Endothelial cell of umbilical vein (primary cell): ENCODE measurements around the gene OCA2. TPM values are rescaled to one million over a fixed set of nuclear protein-coding genes. Genes with fewer than 3 reads are reported as not detected.

ENCODE experiments used
- BruUV-seq: library from RNA; stranded (reverse); fragments of 400-500 nt; replicated peaks from 2 replicates; lab custom pipeline; 2021; lab: Mats Ljungman, UMichigan
- CTCF ChIA-PET: fragments of 300-600, 350-600 bp; sonication (Branson Sonifier 250); formaldehyde crosslinking; loops from one replicate; lab custom pipeline; 2021; ENCODE audit warnings: antibody characterized with exemption, inconsistent platforms; lab: Charles Lee
- POLR2A ChIA-PET: fragments of 300-600, 350-600 bp; sonication (Branson Sonifier 250); formaldehyde crosslinking; loops from one replicate; lab custom pipeline; 2021; ENCODE audit warnings: antibody characterized with exemption, inconsistent platforms; lab: Charles Lee
- DNase-seq: peaks from one replicate; pipeline ENCODE4 v3.0.0-alpha.2; 2011; ENCODE audit warnings: low read depth, low spot score
- FAIRE-seq: peaks from 2 replicates; lab custom pipeline; 2011; peaks lifted over from hg19 to GRCh38; lab: Jason Lieb, UNC
- H2AFZ ChIP-seq: 2 replicates; pipeline ENCODE4 v1.6.0; 2012; ENCODE audit warnings: low read depth, low read length, control low read depth, inconsistent platforms
- H3K27ac ChIP-seq: 2 replicates; pipeline ENCODE4 v1.5.1; 2011; ENCODE audit warnings: low read depth, mild to moderate bottlenecking, control low read depth, low read length, moderate library complexity; ENCODE audit not compliant: insufficient read depth
- H3K27me3 ChIP-seq, 2 experiments: 2 replicates each; pipeline versions ENCODE4 v1.6.0 to v1.6.1; 2011; ENCODE audit warnings: low read length in 2 of 2, mixed read lengths in 1 of 2; ENCODE audit not compliant: control insufficient read depth in 2 of 2, insufficient read depth in 2 of 2
- H3K36me3 ChIP-seq, 2 experiments: 2 replicates in 1 of 2; 3 replicates in 1 of 2; pipeline ENCODE4 v1.5.1; 2011; ENCODE audit warnings: low read length in 2 of 2, mild to moderate bottlenecking in 1 of 2, moderate library complexity in 1 of 2; ENCODE audit not compliant: control insufficient read depth in 2 of 2, insufficient read depth in 2 of 2; ENCODE audit errors: extremely low read depth in 1 of 2
- H3K4me1 ChIP-seq: 3 replicates; pipeline ENCODE4 v1.5.1; 2011; ENCODE audit warnings: mild to moderate bottlenecking, low read length; ENCODE audit not compliant: control insufficient read depth, insufficient read depth; ENCODE audit errors: extremely low read depth
- H3K4me2 ChIP-seq: 2 replicates; pipeline ENCODE4 v1.6.1; 2011; ENCODE audit warnings: low read length, control low read depth, mixed read lengths; ENCODE audit not compliant: insufficient read depth
- H3K4me3 ChIP-seq, 3 experiments: fragments of 200-600 bp in 1 of 3; sonication (generic), shearing (Covaris generic) in 1 of 3; replicated peaks in 1 of 3; 2 replicates each; pipeline ENCODE4 v1.5.1; 2011 to 2016; ENCODE audit warnings: control low read depth in 3 of 3, low read length in 3 of 3, mild to moderate bottlenecking in 2 of 3, inconsistent platforms in 1 of 3, low read depth in 1 of 3, moderate library complexity in 1 of 3; ENCODE audit not compliant: insufficient read depth in 1 of 3
- H3K79me2 ChIP-seq: 2 replicates; pipeline ENCODE4 v1.6.0; 2012; ENCODE audit warnings: low read length, inconsistent platforms; ENCODE audit not compliant: control insufficient read depth, insufficient read depth
- H3K9ac ChIP-seq: replicated peaks from 2 replicates; pipeline ENCODE3; 2011; ENCODE audit warnings: low read length, control low read depth; ENCODE audit not compliant: insufficient read depth; ENCODE audit errors: extremely low read depth
- H3K9me1 ChIP-seq: replicated peaks from 3 replicates; pipeline ENCODE4 v1.6.0; 2011; ENCODE audit warnings: mild to moderate bottlenecking, low read length; ENCODE audit not compliant: control insufficient read depth, insufficient read depth; ENCODE audit errors: extremely low read depth
- H3K9me3 ChIP-seq: replicated peaks from 2 replicates; pipeline ENCODE4 v1.5.1; 2012; ENCODE audit warnings: low read length, inconsistent platforms; ENCODE audit not compliant: control insufficient read depth, insufficient read depth
- H4K20me1 ChIP-seq: replicated peaks from 2 replicates; pipeline ENCODE3; 2011; ENCODE audit warnings: mild to moderate bottlenecking, low read length; ENCODE audit not compliant: control insufficient read depth, insufficient read depth; ENCODE audit errors: extremely low read depth
- EZH2 ChIP-seq: IDR thresholded peaks from 2 replicates; pipeline ENCODE4 v1.6.1; 2012; ENCODE audit warnings: borderline replicate concordance, low read depth, mild to moderate bottlenecking, moderate library complexity, low read length, inconsistent platforms; ENCODE audit not compliant: severe bottlenecking
- FOS ChIP-seq: IDR thresholded peaks from 2 replicates; pipeline ENCODE4 v1.6.1; 2011; ENCODE audit warnings: mild to moderate bottlenecking, low read length, moderate library complexity, borderline replicate concordance; ENCODE audit not compliant: insufficient read depth
- GATA2 ChIP-seq: IDR thresholded peaks from 2 replicates; pipeline ENCODE4 v1.7.0; 2011; ENCODE audit warnings: low read depth, mild to moderate bottlenecking, moderate library complexity, mixed read lengths, low read length; ENCODE audit not compliant: insufficient read length, insufficient read depth
- JUN ChIP-seq: IDR thresholded peaks from 2 replicates; pipeline ENCODE4 v1.6.1; 2011; ENCODE audit warnings: borderline replicate concordance, low read depth; ENCODE audit not compliant: insufficient read length, insufficient read depth
- MYC ChIP-seq: IDR thresholded peaks from one replicate; pipeline ENCODE4 v1.6.1; 2011; ENCODE audit warnings: mild to moderate bottlenecking, low read depth, low read length
- POLR2A ChIP-seq: IDR thresholded peaks from 2 replicates; pipeline ENCODE4 v1.6.1; 2012; ENCODE audit warnings: low read depth, mild to moderate bottlenecking, control low read depth, low read length
- POLR2AphosphoS5 ChIP-seq: IDR thresholded peaks from 2 replicates; pipeline ENCODE4 v1.6.1; 2012; ENCODE audit warnings: low read depth, mild to moderate bottlenecking, control low read depth, low read length, moderate library complexity; ENCODE audit not compliant: insufficient read depth
- dilution Hi-C: fragments of 300-500 bp; cut with MboI; formaldehyde crosslinking; loops from one replicate; pipeline ENCODE4 v1.15.0; 2019; ENCODE audit warnings: low sequenced_read_pairs; ENCODE audit not compliant: extremely low pct_ligation_motif_present
- intact Hi-C: fragments of 100-400 bp; cut with micrococcal nuclease; formaldehyde crosslinking; loops from one replicate; pipeline ENCODE4 v1.10.0; 2022
- polyA plus RNA-seq, 4 experiments: library from polyadenylated mRNA; depleted of rRNA in 3 of 4; stranded (reverse) in 3 of 4; unstranded in 1 of 4; fragments of >200 nt; gene quantifications; 2 replicates each; pipeline versions ENCODE4 v1.2.1 to v1.2.3, GENCODE V29; 2011 to 2012; ENCODE audit warnings: missing spikeins in 1 of 4
- total RNA-seq: library from RNA; stranded (reverse); gene quantifications from 2 replicates; pipeline ENCODE4 v1.2.3, GENCODE V29; 2021
- TF ChIP-seq, protein P1 (sequence below): IDR thresholded peaks from 2 replicates; pipeline ENCODE4 v1.6.1; 2011; ENCODE audit not compliant: insufficient read depth, insufficient read length
- TF ChIP-seq, protein P2 (sequence below), 2 donors: IDR thresholded peaks; 1 replicate in 1 of 2; 2 replicates in 1 of 2; pipeline ENCODE4 v1.5.1; 2011; ENCODE audit warnings: low read length in 2 of 2, mild to moderate bottlenecking in 2 of 2, moderate library complexity in 2 of 2, control low read depth in 1 of 2, inconsistent platforms in 1 of 2, low read depth in 1 of 2; ENCODE audit not compliant: insufficient read depth in 1 of 2; ENCODE audit errors: extremely low read depth in 1 of 2

OCA2 gene
- total and polyA plus RNA-seq, 2 donors (not counting 3 experiments of a cell fraction or from before 2014, with no cell fraction given) = not detected

DNA sequence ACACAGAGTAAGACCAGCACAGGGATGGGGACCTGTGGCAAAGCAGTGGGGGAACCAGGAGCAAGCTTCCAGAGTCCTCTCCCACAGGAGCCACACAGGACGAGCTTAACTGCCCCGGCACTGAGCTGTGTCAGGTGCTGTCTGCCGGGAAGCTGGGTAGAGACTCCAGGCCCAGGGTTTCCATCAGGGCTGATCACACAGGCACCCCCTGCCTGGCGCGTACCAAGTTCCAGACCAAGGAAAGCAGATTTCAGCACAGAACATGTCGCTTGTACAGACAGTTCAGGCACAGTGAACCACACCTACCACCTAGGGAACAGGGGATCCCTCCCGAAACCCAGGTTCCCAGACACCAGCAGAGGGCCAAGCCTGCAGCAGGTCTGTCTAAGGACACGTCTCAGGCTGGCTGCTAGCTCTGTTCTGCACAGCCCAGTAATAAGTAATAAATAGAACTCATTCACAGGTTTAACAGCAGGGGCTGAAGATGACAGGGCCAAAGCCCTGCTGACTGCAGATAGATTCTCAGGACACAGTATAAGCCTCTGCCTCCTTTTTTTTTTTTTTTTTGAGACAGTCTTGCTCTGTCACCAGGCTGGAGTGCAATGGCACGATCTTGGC lies 30.2 kb upstream of the OCA2 start:
- Histone ChIP-seq H3K4me3 (no peak overlapping the region), H3K4me1 (peaks cover 15% of the 10 kb centered on the region), H2AFZ (no peak overlapping the region), H3K36me3 (peaks cover 2 to 47% of the 10 kb centered on the region in 2 experiments), H3K9me3 (no peaks in the 10 kb centered on the region), H3K9ac (no peak overlapping the region), H3K27me3 (no peaks in the 10 kb centered on the region), H3K4me2 (no peak overlapping the region), H3K27ac (no peak overlapping the region), H4K20me1 (no peaks in the 10 kb centered on the region), H3K9me1 (no peaks in the 10 kb centered on the region), H3K79me2 (no peaks in the 10 kb centered on the region)
- FAIRE-seq (no peak), DNase-seq (no peak)
- no TSS peak for BruUV-seq
- ChIA-PET CTCF (no interaction called here), POLR2A (no interaction called here)
- dilution Hi-C loops (no loop called here), intact Hi-C loops (no loop called here)
- TF ChIP-seq, protein P1, sequence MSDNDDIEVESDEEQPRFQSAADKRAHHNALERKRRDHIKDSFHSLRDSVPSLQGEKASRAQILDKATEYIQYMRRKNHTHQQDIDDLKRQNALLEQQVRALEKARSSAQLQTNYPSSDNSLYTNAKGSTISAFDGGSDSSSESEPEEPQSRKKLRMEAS = no peak
- TF ChIP-seq POLR2A = no peak
- TF ChIP-seq POLR2AphosphoS5 = no peak
- TF ChIP-seq, protein P2, sequence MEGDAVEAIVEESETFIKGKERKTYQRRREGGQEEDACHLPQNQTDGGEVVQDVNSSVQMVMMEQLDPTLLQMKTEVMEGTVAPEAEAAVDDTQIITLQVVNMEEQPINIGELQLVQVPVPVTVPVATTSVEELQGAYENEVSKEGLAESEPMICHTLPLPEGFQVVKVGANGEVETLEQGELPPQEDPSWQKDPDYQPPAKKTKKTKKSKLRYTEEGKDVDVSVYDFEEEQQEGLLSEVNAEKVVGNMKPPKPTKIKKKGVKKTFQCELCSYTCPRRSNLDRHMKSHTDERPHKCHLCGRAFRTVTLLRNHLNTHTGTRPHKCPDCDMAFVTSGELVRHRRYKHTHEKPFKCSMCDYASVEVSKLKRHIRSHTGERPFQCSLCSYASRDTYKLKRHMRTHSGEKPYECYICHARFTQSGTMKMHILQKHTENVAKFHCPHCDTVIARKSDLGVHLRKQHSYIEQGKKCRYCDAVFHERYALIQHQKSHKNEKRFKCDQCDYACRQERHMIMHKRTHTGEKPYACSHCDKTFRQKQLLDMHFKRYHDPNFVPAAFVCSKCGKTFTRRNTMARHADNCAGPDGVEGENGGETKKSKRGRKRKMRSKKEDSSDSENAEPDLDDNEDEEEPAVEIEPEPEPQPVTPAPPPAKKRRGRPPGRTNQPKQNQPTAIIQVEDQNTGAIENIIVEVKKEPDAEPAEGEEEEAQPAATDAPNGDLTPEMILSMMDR (IDR thresholded peaks at IDR 0.05; ENCODE audit: extremely low read depth in 1 of 2, insufficient read depth in 1 of 2, low read depth in 1 of 2, low read length in 2 of 2) = no peak
- no peak for TF ChIP-seq EZH2
- TF ChIP-seq MYC = no peak
- TF ChIP-seq FOS = no peak
- no peak for TF ChIP-seq JUN
- no peak for TF ChIP-seq GATA2
